Measurements from ENCODE around the gene HSFX2. TPM values are rescaled to one million over a fixed set of nuclear protein-coding genes. Genes with fewer than 3 reads are reported as not detected.
"Not testable (repeated sequence)": the region's sequence is repeated elsewhere in the genome, so short reads cannot be mapped to it uniquely, and the experiment has no call there.

Gene HSFX2
- total RNA-seq, 4 donors from 2014 or later = not detected

DNA sequence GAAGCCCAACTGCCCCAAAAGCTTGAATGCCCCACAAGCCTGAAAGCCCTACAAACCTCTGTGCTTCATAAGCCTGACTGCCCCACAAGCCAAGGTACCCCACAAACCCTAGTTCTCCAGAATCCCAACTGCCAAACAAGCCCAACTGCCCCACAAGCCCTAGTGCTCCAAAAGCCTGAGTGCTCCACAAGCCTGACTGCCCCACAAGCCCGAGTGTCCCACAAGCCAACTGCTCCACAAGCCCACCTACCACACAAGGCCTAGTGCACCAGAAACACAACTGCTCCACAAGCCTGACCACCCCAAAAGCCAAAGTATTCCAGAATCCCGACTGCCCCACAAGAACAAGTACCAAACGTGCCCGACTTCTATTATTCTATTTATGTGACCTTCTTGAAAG is 31.8 kb downstream of the HSFX2 start:
- intact Hi-C loops (cut with DNase I; ENCODE audit: low total_unique reads) = no loop called here
- WGBS, 2 donors (ENCODE audit: low coverage in 1 of 2) = 79 to 94% methylated on average over 3 to 4 of the region's 4 CpGs
- Histone ChIP-seq H3K27me3 (no peaks in the 10 kb centered on the region), H3K9me3 (no peaks in the 10 kb centered on the region), H3K4me1 (no peaks in the 10 kb centered on the region), H3K36me3 (no peaks in the 10 kb centered on the region), H3K4me3 (no peak overlapping the region), H3K27ac (no peak overlapping the region)
- TF ChIP-seq POLR2AphosphoS5 (IDR thresholded peaks at IDR 0.05) = no peak
- no peak for TF ChIP-seq EP300 (IDR thresholded peaks at IDR 0.05; ENCODE audit: low read depth)
- TF ChIP-seq CTCF (IDR thresholded peaks at IDR 0.05) = no peak
- TF ChIP-seq POLR2A (IDR thresholded peaks at IDR 0.05) = no peak
- in situ Hi-C loops (cut with MboI; ENCODE audit: low pct_ligation_motif_present in 1 of 4, low pct_unique_long_range_greater_than_20kb in 1 of 4, low sequenced_read_pairs in 3 of 4) = no loop called here
- no peak for DNase-seq

DNA sequence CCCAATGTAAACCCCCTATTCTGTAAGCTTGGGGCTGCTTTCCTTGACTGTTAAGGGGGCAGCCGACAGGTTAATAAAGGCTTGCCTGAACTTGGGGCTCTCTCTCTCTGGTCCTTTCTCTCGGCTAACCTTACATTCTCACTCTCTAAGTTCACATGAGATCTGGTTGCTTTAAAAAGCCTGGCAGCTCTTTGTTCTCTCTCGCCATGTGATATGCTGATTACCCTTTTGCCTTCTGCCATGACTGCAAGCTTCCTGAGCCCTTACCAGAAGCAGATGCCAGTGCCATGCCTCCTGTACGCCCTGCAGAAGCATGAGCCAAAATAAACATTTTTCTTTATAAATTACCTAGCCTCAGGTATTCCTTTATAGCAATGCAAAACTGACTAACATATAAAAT is 39.9 kb downstream of the HSFX2 start:
- H3K27me3 ChIP-seq; H3K9me3 ChIP-seq; H3K36me3 ChIP-seq; intact Hi-C loops (cut with DNase I; ENCODE audit: low total_unique reads); DNase-seq; in situ Hi-C loops (cut with MboI; ENCODE audit: low pct_ligation_motif_present in 1 of 4, low pct_unique_long_range_greater_than_20kb in 1 of 4, low sequenced_read_pairs in 3 of 4); H3K4me3 ChIP-seq; H3K4me1 ChIP-seq; H3K27ac ChIP-seq: not testable (repeated sequence)
- WGBS, 2 donors (ENCODE audit: low coverage in 1 of 2) = no CpG with 5 or more reads among the region's 4 CpGs

DNA sequence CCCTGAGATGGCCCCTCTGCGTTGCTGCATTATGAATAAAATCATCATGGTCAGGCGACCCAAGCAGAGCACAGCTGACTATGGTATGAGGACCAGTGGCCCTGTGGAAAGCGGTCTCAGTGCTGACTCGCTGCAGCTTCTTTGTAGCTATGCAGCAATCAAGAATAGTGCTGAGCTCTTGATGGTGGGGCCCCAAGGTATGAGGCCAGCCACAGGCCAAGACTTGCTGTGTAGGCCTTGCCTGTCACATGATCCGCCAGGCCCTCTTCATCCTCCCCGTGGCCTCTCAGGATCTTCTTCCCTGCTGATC is 43.2 kb downstream of the HSFX2 start:
- H3K9me3 ChIP-seq; intact Hi-C loops (cut with DNase I; ENCODE audit: low total_unique reads); H3K27me3 ChIP-seq; DNase-seq; in situ Hi-C loops (cut with MboI; ENCODE audit: low pct_ligation_motif_present in 1 of 4, low pct_unique_long_range_greater_than_20kb in 1 of 4, low sequenced_read_pairs in 3 of 4); H3K27ac ChIP-seq; H3K4me1 ChIP-seq; H3K4me3 ChIP-seq; H3K36me3 ChIP-seq: not testable (repeated sequence)
- 100% methylated on average over 2 of the region's 6 CpGs; no CpG with 5 or more reads in 1 of the 2 donors for WGBS, 2 donors (ENCODE audit: low coverage in 1 of 2)

DNA sequence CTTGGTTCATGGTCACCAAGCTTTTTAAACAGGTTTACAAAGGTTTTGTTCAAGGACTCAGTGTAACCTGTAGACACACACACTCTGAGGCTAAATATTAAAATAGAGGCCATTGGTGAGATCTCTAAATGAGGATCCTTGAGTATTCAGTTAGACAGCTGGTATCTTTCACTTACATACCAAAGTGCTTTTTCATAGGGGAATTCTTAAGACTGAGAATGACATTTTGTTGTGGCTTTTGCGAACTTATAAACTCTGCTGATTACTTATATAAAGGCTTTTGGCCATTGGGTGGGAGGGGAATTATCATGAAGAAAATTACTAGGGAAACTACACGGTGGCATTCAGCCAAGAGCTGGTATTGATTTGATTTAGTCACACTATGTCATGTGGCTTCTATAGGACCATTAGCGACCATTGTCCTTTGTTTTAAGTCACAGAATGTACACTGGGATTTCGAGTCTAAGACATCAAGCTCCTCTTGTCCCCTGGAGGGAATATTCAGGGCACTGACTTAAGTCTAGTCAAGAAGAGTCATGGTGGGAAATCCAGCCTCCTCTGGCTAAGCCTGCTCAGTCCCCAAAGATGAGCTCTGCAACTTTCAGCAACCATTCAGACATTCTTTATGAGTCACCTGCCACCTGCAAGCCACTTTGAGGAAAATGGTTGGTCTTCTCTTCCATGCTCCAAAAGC is 43.7 kb downstream of the HSFX2 start:
- H3K4me1 ChIP-seq; intact Hi-C loops (cut with DNase I; ENCODE audit: low total_unique reads); DNase-seq; H3K27me3 ChIP-seq; H3K27ac ChIP-seq; H3K9me3 ChIP-seq; in situ Hi-C loops (cut with MboI; ENCODE audit: low pct_ligation_motif_present in 1 of 4, low pct_unique_long_range_greater_than_20kb in 1 of 4, low sequenced_read_pairs in 3 of 4); H3K36me3 ChIP-seq; H3K4me3 ChIP-seq: not testable (repeated sequence)
- WGBS, 2 donors (ENCODE audit: low coverage in 1 of 2) = no CpG with 5 or more reads among the region's 4 CpGs

- H3K36me3 ChIP-seq; intact Hi-C loops (cut with DNase I; ENCODE audit: low total_unique reads); H3K27ac ChIP-seq; H3K27me3 ChIP-seq; H3K4me1 ChIP-seq; H3K9me3 ChIP-seq; in situ Hi-C loops (cut with MboI; ENCODE audit: low pct_ligation_motif_present in 1 of 4, low pct_unique_long_range_greater_than_20kb in 1 of 4, low sequenced_read_pairs in 3 of 4); H3K4me3 ChIP-seq; DNase-seq: not testable (repeated sequence)
- 60 to 81% methylated on average over 1 of the region's 1 CpG for WGBS, 2 donors (ENCODE audit: low coverage in 1 of 2)
Observed at GRCh38 chrX:149550454-149550853, 44.7 kb downstream of the HSFX2 start.

GRCh38 chrX:149549701-149550100 is 45.4 kb downstream of the HSFX2 start, which contains the start of gene HSFX3:
HSFX3 (minus strand) TSS chrX:149549924; CDS start chrX:149549852, 72 bp downstream.
- WGBS, 2 donors (ENCODE audit: low coverage in 1 of 2) = no CpG with 5 or more reads among the region's 6 CpGs
- intact Hi-C loops (cut with DNase I; ENCODE audit: low total_unique reads); in situ Hi-C loops (cut with MboI; ENCODE audit: low pct_ligation_motif_present in 1 of 4, low pct_unique_long_range_greater_than_20kb in 1 of 4, low sequenced_read_pairs in 3 of 4): not testable (repeated sequence)

DNA sequence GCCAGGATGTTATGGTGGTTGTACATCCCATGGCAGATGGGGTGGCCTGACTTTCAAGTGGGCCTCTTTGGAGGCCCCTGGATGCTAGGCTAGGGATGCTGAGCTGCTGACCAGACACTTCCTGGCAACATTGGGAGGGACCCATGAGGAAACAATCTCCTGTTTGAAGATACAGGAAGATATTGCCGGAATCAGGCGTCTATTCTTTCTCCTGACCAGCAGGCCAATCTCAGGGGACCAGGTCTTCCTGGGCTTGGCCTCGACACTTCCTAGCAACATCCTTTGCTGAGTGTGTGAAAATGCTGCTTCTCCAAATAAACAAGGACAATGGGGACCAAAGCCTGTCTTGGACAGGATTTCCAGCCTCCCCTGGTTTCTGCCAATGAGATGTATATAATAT is 47.3 kb downstream of the HSFX2 start:
- H3K4me1 ChIP-seq; H3K27me3 ChIP-seq; intact Hi-C loops (cut with DNase I; ENCODE audit: low total_unique reads); DNase-seq; H3K36me3 ChIP-seq; in situ Hi-C loops (cut with MboI; ENCODE audit: low pct_ligation_motif_present in 1 of 4, low pct_unique_long_range_greater_than_20kb in 1 of 4, low sequenced_read_pairs in 3 of 4); H3K4me3 ChIP-seq; H3K9me3 ChIP-seq; H3K27ac ChIP-seq: not testable (repeated sequence)
- 56% methylated on average over 1 of the region's 3 CpGs; no CpG with 5 or more reads in 1 of the 2 donors for WGBS, 2 donors (ENCODE audit: low coverage in 1 of 2)

More at GRCh38 chrX:149549701-149550100, 45.4 kb downstream of the HSFX2 start, which contains the start of gene HSFX3:
- not testable (repeated sequence) for H3K9me3 ChIP-seq, H3K27me3 ChIP-seq, H3K27ac ChIP-seq, H3K4me1 ChIP-seq, H3K4me3 ChIP-seq, H3K36me3 ChIP-seq, DNase-seq

DNA sequence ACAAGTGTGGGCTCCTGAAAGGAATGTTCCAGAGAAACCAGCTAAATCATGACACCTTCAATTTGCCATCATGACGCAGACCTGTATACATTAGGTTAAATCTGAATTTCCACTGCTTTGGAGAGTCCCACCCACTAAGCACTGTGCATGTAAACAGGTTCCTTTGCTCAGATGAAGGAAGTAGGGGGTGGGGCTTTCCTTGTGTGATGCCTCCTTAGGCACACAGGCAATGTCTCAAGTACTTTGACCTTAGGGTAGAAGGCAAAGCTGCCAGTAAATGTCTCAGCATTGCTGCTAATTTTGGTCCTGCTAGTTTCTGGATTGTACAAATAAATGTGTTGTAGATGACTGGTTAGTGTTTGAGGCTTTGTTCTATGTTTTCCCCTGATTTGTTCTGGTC is 48.2 kb downstream of the HSFX2 start:
- H3K4me3 ChIP-seq; intact Hi-C loops (cut with DNase I; ENCODE audit: low total_unique reads); H3K4me1 ChIP-seq; H3K27me3 ChIP-seq; H3K27ac ChIP-seq; in situ Hi-C loops (cut with MboI; ENCODE audit: low pct_ligation_motif_present in 1 of 4, low pct_unique_long_range_greater_than_20kb in 1 of 4, low sequenced_read_pairs in 3 of 4); H3K9me3 ChIP-seq; DNase-seq; H3K36me3 ChIP-seq: not testable (repeated sequence)
- WGBS, 2 donors (ENCODE audit: low coverage in 1 of 2) = 58% methylated on average over 1 of the region's 1 CpG; no CpG with 5 or more reads in 1 of the 2 donors

- intact Hi-C loops (cut with DNase I; ENCODE audit: low total_unique reads); H3K4me1 ChIP-seq; H3K4me3 ChIP-seq; in situ Hi-C loops (cut with MboI; ENCODE audit: low pct_ligation_motif_present in 1 of 4, low pct_unique_long_range_greater_than_20kb in 1 of 4, low sequenced_read_pairs in 3 of 4); H3K36me3 ChIP-seq; DNase-seq; H3K27me3 ChIP-seq; H3K9me3 ChIP-seq; H3K27ac ChIP-seq: not testable (repeated sequence)
- 96% methylated on average over 12 of the region's 29 CpGs; no CpG with 5 or more reads in 1 of the 2 donors for WGBS, 2 donors (ENCODE audit: low coverage in 1 of 2)
Observed at GRCh38 chrX:149545545-149546543, 49.3 kb downstream of the HSFX2 start.

All from transverse colon (tissue), 4 donors.